Thymus (tissue), 11 donors: ENCODE data around the gene GLS. TPM values are rescaled to one million over a fixed set of nuclear protein-coding genes. Genes with fewer than 3 reads are reported as not detected.

Experiments
- DNase-seq, 9 donors: peaks; one replicate each; pipeline ENCODE4 v3.0.0-alpha.2; 2013; ENCODE audit warnings: low spot score in 9 of 9, low read depth in 6 of 9, missing footprints in 1 of 9
- H3K27ac ChIP-seq, 2 donors: one replicate each; pipeline ENCODE4 v1.5.1; 2013; ENCODE audit warnings: control low read depth in 1 of 2, low read depth in 1 of 2, low read length in 1 of 2, mild to moderate bottlenecking in 1 of 2, moderate library complexity in 1 of 2
- H3K27me3 ChIP-seq, 2 donors: one replicate each; pipeline ENCODE4 v1.5.1; 2013; ENCODE audit warnings: low read length in 1 of 2; ENCODE audit not compliant: control insufficient read depth in 2 of 2, insufficient read depth in 1 of 2
- H3K36me3 ChIP-seq, 2 donors: one replicate each; pipeline ENCODE4 v1.5.1; 2013; ENCODE audit warnings: low read length in 1 of 2, mild to moderate bottlenecking in 1 of 2, moderate library complexity in 1 of 2; ENCODE audit not compliant: control insufficient read depth in 2 of 2, insufficient read depth in 2 of 2
- H3K4me1 ChIP-seq, 2 donors: one replicate each; pipeline ENCODE4 v1.5.1; 2013; ENCODE audit warnings: low read length in 2 of 2; ENCODE audit not compliant: control insufficient read depth in 2 of 2, insufficient read depth in 2 of 2
- H3K4me3 ChIP-seq, 2 donors: one replicate each; pipeline ENCODE4 v1.5.1; 2013; ENCODE audit warnings: low read length in 2 of 2, control low read depth in 1 of 2, mild to moderate bottlenecking in 1 of 2
- H3K9me3 ChIP-seq, 2 donors: one replicate each; pipeline ENCODE4 v1.5.1; 2013; ENCODE audit warnings: low read length in 1 of 2, mild to moderate bottlenecking in 1 of 2; ENCODE audit not compliant: control insufficient read depth in 2 of 2, insufficient read depth in 1 of 2
- WGBS: extraction: QIAGEN DNeasy Blood & Tissue Kit; methylation state at CpG from one replicate; pipeline ENCODE4 v1.1.7; 2013; 5-methylcytosine and 5-hydroxymethylcytosine counted together
- polyA plus RNA-seq: library from polyadenylated mRNA; stranded (reverse); fragments of 200-250 nt; gene quantifications from one replicate; pipeline ENCODE4 v1.2.3, GENCODE V29; 2013
- total RNA-seq: library from RNA; stranded (reverse); fragments of 120-200 nt; gene quantifications from one replicate; pipeline ENCODE4 v1.2.4, GENCODE V29; 2013
- donor health status: healthy.

The GLS gene
- total and polyA plus RNA-seq, 2 donors, result 70.8 to 130 TPM

DNA sequence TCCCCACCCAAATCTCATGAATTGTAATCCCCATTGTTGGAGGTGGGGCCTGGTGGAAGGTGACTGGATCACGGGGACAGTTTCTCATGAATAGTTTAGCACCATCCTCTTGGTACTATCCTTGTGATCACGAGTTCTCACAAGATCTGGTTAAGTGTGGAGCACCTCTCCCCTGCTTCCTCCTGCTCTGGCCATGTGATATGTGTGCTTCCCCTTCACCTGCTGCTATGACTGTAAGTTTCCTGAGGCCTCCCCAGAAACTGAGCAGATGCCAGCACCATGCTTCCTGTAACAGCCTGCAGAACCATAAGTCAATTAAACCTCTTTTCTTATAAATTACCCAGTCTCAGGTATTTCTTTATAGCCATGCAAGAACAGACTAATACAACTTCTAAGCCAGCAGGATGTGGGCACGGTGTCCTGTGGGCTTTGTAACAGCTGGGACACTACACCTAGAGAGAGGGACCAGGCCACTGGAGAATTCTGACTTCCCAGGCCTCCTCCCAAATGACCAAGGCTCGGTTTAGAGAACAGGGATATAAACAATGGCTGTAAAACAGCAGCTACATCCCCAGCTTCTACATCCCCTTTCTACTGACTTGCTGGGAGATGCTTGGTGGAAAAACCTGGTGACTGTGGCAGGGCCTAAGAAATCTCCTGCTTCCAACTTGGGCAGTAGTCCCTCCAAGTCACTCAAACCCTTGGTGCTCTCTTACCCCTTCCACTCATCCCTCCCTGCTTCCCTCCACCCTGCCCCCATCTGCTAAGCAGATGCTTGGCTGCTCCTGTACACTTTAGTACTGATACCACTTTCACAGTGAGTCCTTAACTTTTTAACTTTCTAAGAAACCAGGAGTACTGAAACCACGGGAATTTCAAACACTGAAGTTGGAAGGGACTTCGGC is 123.0 kb downstream of the GLS start:
- WGBS, result 98% methylated on average over 6 of the region's 6 CpGs
- Histone ChIP-seq H3K27me3 (no peaks in the 10 kb centered on the region), H3K4me1 (peaks cover 0 to 2% of the 10 kb centered on the region in 2 donors), H3K36me3 (peaks cover 59 to 97% of the 10 kb centered on the region in 2 donors), H3K9me3 (peaks cover 4 to 7% of the 10 kb centered on the region in 2 donors), H3K4me3 (no peak overlapping the region), H3K27ac (no peak overlapping the region)
- DNase-seq, result no peak

DNA sequence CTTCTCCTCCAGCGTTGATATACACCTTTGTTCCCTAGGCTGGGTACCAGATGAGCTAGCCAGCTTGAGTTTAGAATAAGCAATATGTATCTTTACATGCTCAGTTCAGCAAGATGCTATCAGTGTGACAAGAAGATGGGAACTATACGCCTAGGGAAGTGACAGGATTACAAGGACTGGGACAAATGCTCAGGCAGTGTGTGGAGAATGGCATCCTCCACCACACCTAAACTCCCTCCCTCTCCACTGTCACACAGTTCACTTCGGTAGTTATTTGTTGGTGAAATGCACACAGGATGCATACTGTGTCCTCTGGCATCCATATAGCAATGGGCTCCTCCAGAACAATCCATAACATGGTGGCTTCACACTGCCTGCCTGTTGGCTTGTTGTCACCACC is 125.7 kb downstream of the GLS start:
- Histone ChIP-seq H3K27ac (no peak overlapping the region), H3K4me1 (peaks cover 2 to 6% of the 10 kb centered on the region in 2 donors), H3K36me3 (peaks cover 38 to 92% of the 10 kb centered on the region in 2 donors), H3K27me3 (no peaks in the 10 kb centered on the region), H3K9me3 (peaks cover 4 to 7% of the 10 kb centered on the region in 2 donors), H3K4me3 (no peak overlapping the region)
- 97% methylated on average over 3 of the region's 3 CpGs for WGBS
- DNase-seq, result no peak

DNA sequence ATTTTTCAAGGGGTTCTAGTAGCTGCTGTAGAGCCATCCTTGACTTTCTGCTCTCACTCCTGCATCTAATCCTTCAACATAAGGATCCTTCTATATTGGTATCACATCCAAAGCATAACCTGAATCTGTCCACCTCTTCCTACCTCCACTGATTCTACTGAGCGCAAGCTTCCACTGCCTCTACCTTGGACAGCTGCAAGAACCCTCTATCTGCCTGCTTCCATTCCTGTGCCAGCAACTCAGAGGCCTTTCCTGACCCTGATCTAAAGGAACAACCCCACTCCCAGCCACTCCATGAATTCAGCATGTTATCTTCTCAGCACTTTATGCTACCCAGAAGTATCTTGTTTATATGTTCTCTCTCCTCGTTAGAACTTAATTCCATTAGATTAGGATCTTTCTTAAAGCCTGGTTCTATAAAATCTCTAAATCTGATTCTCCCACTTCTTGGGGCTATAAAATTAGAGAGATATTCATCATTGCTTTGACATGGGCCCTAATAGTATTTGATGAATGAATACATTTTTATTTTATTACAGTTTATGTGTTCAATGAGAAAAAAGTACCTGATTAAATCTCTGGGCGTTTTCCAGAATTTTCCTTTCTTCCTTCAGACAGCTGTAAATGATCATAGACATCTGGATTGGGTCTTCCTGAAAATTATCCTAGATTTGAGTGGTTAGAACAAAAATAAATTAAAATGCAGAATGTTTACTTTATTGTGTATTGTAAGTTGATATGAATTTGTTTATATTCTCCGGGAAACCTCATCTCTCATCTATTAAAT is 126.6 kb downstream of the GLS start:
- WGBS, result 98% methylated on average over 4 of the region's 4 CpGs
- Histone ChIP-seq H3K27ac (no peak overlapping the region), H3K9me3 (peaks cover 4 to 10% of the 10 kb centered on the region in 2 donors), H3K27me3 (no peaks in the 10 kb centered on the region), H3K4me3 (no peak overlapping the region), H3K36me3 (peaks cover 38 to 91% of the 10 kb centered on the region in 2 donors), H3K4me1 (peaks cover 6 to 15% of the 10 kb centered on the region in 2 donors)
- no peak for DNase-seq

DNA sequence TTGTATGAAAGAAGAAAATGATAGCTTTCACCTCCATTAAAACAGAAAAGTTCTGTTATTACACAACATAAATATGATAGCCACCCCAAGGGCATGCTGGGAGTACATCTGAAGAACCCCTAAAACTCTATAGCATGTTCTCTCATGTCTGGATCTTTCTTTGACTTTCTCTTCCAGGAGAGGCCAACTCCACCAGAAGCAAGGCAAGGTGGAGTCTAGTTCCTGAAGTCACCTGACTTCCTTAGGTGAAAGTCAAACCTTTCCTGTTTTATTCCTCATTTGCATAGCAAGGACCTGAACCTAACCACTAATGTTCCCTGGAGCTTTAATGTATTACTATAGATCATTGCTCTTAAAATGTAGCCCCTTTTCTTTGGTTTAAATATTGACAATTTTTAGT is 127.7 kb downstream of the GLS start:
- Histone ChIP-seq H3K36me3 (peaks cover 36 to 84% of the 10 kb centered on the region in 2 donors), H3K4me1 (peaks cover 15 to 24% of the 10 kb centered on the region in 2 donors), H3K27me3 (no peaks in the 10 kb centered on the region), H3K27ac (no peak overlapping the region), H3K9me3 (peaks cover 4 to 11% of the 10 kb centered on the region in 2 donors), H3K4me3 (no peak overlapping the region)
- DNase-seq, result no peak

DNA sequence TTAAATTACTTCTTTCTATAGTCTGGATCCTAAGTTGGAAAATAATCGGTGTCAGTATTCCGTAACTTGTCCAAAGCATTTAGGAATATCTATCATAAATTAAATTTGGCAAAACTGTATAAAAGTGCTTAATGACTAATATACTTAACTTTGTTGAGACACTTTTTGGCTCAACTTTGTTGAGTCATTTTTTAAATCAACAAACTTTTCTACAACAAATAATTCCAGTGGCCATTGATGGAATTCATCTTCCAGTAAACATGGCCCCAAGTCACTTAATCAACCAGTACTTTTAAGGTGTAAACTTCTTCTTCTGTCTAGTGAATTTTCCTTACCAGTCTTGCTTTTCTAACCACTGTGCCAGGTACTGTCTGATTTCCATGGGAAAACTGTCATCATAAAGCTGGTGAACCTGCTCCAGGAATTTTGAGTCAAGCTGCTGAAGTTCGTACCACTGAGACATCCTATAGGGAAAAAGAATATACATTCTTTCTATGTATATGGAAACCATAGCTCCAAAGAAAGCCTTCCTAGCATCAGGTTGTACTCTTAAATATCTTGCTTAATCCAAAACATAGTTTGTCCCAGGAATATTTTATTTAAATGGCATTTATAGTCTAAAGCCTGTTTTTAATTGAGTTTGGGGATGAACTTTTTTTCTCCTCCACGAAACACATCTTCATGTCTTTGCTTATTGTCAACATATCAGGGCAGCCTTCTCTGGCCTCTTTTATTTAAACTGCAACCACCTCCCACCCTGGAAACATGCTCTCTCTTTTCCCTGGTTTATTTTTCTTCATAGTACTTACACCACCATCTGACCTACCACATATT is 129.1 kb downstream of the GLS start:
- Histone ChIP-seq H3K4me1 (peaks cover 18 to 30% of the 10 kb centered on the region in 2 donors), H3K27ac (no peak overlapping the region), H3K36me3 (peaks cover 21 to 70% of the 10 kb centered on the region in 2 donors), H3K4me3 (no peak overlapping the region), H3K9me3 (peaks cover 0 to 3% of the 10 kb centered on the region in 2 donors), H3K27me3 (no peaks in the 10 kb centered on the region)
- WGBS, result 97% methylated on average over 4 of the region's 4 CpGs
- no peak for DNase-seq

DNA sequence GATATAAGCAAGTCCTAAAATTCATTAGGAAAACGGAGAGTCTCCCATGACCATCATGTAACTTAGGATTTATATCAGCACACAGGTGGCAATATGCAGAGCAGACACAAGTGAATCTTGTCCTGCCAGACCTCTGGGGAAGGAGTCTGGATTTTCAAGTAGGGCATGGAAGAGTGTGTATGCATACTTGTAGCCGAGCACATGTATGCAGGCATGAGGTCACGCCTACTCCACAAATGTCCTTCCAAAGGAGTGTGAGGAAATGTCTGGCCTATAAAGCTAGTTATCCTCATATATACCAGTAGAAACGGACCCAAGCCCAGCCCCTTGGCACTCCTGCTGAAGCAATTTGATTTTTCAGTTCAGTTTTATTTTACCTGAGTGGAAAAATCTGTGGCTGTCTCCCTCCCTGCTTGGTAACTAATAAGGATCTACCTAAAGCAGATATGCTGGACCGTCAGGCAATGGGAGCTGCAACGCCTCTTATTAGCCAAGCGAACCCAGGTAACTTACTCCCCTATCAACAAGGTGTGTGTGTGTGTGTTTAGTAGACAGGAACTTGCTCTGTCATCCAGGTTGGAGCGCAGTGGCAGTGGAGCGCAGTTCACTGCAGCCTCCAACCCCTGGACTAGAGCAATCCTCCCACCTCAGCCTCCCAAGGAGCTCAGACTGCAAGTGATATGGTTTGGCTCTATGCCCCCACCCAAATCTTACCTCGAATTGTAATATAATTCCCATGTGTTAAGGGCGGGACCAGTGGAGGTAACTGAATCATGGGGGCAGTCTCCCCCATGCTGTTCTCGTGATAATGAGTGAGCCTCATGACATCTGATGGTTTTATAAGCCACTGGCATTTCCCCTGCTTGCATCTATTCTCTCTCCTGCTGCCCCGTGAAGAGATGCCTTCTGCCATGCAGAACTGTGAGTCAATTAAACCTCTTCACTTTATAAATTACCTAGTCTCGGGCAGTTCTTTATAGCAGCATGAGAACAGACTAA is 130.6 kb downstream of the GLS start:
- WGBS, result 91% methylated on average over 14 of the region's 14 CpGs
- DNase-seq, result no peak
- Histone ChIP-seq H3K9me3 (peaks cover 0 to 3% of the 10 kb centered on the region in 2 donors), H3K27ac (no peak overlapping the region), H3K4me1 (peaks cover 24 to 41% of the 10 kb centered on the region in 2 donors), H3K27me3 (no peaks in the 10 kb centered on the region), H3K4me3 (peak overlapping the region in 1 of 2 donors; percentile 89), H3K36me3 (peaks cover 9 to 55% of the 10 kb centered on the region in 2 donors)

DNA sequence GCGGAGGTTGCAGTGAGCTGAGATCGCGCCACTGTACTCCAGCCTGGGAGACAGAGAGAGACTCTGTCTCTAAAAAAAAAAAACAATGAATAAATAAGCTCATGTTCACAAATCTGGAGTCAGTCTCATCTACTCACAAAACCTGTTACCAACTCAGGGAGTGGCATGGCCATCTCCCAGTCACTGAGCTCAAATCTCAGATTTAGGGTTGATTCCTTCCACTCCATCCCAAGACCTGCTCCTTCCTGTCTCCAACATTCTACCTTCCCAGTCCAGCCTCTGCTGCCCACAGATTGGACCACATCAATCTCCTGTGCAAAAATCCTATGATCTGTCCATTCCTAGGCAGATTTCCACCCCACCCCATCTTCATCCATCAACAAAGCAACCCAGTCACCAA is 131.7 kb downstream of the GLS start:
- peaks cover 24 to 41% of the 10 kb centered on the region in 2 donors for H3K4me1 ChIP-seq
- WGBS, result 95% methylated on average over 3 of the region's 3 CpGs
- peak overlapping the region in 1 of 2 donors; percentile 41 for H3K27ac ChIP-seq

More for the DNA sequence above, 131.7 kb downstream of the GLS start:
- peak overlapping the region; percentile 89 to 91 for H3K4me3 ChIP-seq
- H3K36me3 ChIP-seq, result peaks cover 0 to 44% of the 10 kb centered on the region in 2 donors
- no peak for DNase-seq
- peaks cover 0 to 3% of the 10 kb centered on the region in 2 donors for H3K9me3 ChIP-seq
- no peaks in the 10 kb centered on the region for H3K27me3 ChIP-seq
